Natural killer cell (primary cell): ENCODE data around the gene RFX4. TPM values are rescaled to one million over a fixed set of nuclear protein-coding genes. Genes with fewer than 3 reads are reported as not detected.

Source experiments
- ATAC-seq, 3 donors: fragments of 150-1000 bp in 2 of 3; fragments of 200-7000 bp in 1 of 3; cut with Tn5 transposase; 1 replicate in 1 of 3; 2 replicates in 2 of 3; pipeline ENCODE4 v1.10.0; 2021; ENCODE audit warnings: mild to moderate bottlenecking in 2 of 3, moderate library complexity in 2 of 3
- DNase-seq, 2 donors: peaks; one replicate each; pipeline versions ENCODE4 v3.0.0 to v3.0.0-alpha.2; 2013 to 2021; ENCODE audit warnings: mixed read lengths in 1 of 2
- H3K27ac ChIP-seq: one replicate; pipeline ENCODE4 v1.5.1; 2013; ENCODE audit warnings: mild to moderate bottlenecking, low read length
- H3K27me3 ChIP-seq: one replicate; pipeline ENCODE4 v1.6.1; 2013; ENCODE audit warnings: low read length; ENCODE audit not compliant: control insufficient read depth, insufficient read depth
- H3K36me3 ChIP-seq: one replicate; pipeline ENCODE4 v1.6.1; 2013; ENCODE audit warnings: low read length; ENCODE audit not compliant: control insufficient read depth, insufficient read depth
- H3K4me1 ChIP-seq: one replicate; pipeline ENCODE4 v1.6.1; 2013; ENCODE audit warnings: low read length; ENCODE audit not compliant: control insufficient read depth, insufficient read depth
- H3K4me3 ChIP-seq: one replicate; pipeline ENCODE4 v1.5.1; 2013; ENCODE audit warnings: low read length
- H3K9me3 ChIP-seq: one replicate; pipeline ENCODE4 v1.6.1; 2013; ENCODE audit warnings: low read length; ENCODE audit not compliant: control insufficient read depth, insufficient read depth
- H3K27ac Mint-ChIP-seq, 2 donors: one replicate each; pipeline ENCODE4 v1.8.0; 2022; ENCODE audit warnings: mild to moderate bottlenecking in 2 of 2, mixed read lengths in 2 of 2, moderate library complexity in 1 of 2
- H3K27me3 Mint-ChIP-seq, 2 donors: one replicate each; pipeline ENCODE4 v1.8.0; 2022; ENCODE audit warnings: low read depth in 2 of 2, mixed read lengths in 2 of 2
- H3K36me3 Mint-ChIP-seq: one replicate; pipeline ENCODE4 v1.8.0; 2022; ENCODE audit warnings: mixed read lengths
- H3K4me1 Mint-ChIP-seq, 2 donors: one replicate each; pipeline ENCODE4 v1.8.0; 2022; ENCODE audit warnings: mixed read lengths in 2 of 2
- H3K4me3 Mint-ChIP-seq: one replicate; pipeline ENCODE4 v1.8.0; 2022; ENCODE audit warnings: mild to moderate bottlenecking, moderate library complexity, mixed read lengths
- H3K9me3 Mint-ChIP-seq, 2 donors: one replicate each; pipeline ENCODE4 v1.8.0; 2022; ENCODE audit warnings: mixed read lengths in 2 of 2
- CTCF ChIP-seq: fragments of 200-600 bp; IDR thresholded peaks from one replicate; pipeline ENCODE4 v1.8.0; 2022; ENCODE audit warnings: antibody characterized with exemption
- WGBS: methylation state at CpG from one replicate; pipeline ENCODE4 v1.1.7; 2013; ENCODE audit warnings: missing lambda C conversion rate; ENCODE audit not compliant: insufficient coverage; 5-methylcytosine and 5-hydroxymethylcytosine counted together
- intact Hi-C: fragments of 100-400 bp; cut with micrococcal nuclease; formaldehyde crosslinking; loops from one replicate; pipeline ENCODE4 v1.14.2; 2022
- total RNA-seq, 4 donors: library from RNA; stranded (reverse); fragments of 120-200 nt in 1 of 4; gene quantifications; one replicate each; pipeline versions ENCODE4 v1.2.3 to v1.2.4, GENCODE V29; 2013 to 2022

Gene RFX4
- total RNA-seq, 3 donors from 2014 or later (not counting 1 experiment from before 2014, with no cell fraction given) = not detected

GRCh38 chr12:106769546-106769945 lies 186.7 kb downstream of the RFX4 start:
- Histone ChIP-seq H3K9me3 (no peaks in the 10 kb centered on the region), H3K27me3 (peaks cover 3% of the 10 kb centered on the region), H3K36me3 (no peaks in the 10 kb centered on the region), H3K27ac (no peak overlapping the region), H3K4me1 (peaks cover 3% of the 10 kb centered on the region), H3K4me3 (no peak overlapping the region)
- no peaks in the 10 kb centered on the region for H3K36me3 Mint-ChIP-seq
- intact Hi-C loops = no loop called here
- ATAC-seq (no peak), DNase-seq (no peak)
- peaks cover 6 to 13% of the 10 kb centered on the region in 2 donors for H3K4me1 Mint-ChIP-seq
- no peak for TF ChIP-seq CTCF
- H3K27me3 Mint-ChIP-seq = peaks cover 16 to 35% of the 10 kb centered on the region in 2 donors
- H3K4me3 Mint-ChIP-seq = no peak overlapping the region
- 79% methylated on average over 5 of the region's 6 CpGs for WGBS
- H3K27ac Mint-ChIP-seq = no peak overlapping the region
- H3K9me3 Mint-ChIP-seq = no peaks in the 10 kb centered on the region

- Histone ChIP-seq H3K27me3 (peaks cover 3% of the 10 kb centered on the region), H3K4me3 (no peak overlapping the region), H3K9me3 (no peaks in the 10 kb centered on the region), H3K36me3 (no peaks in the 10 kb centered on the region), H3K4me1 (peaks cover 10% of the 10 kb centered on the region), H3K27ac (no peak overlapping the region)
- Mint-ChIP-seq H3K27ac (no peak overlapping the region), H3K4me3 (no peak overlapping the region), H3K4me1 (peaks cover 23 to 31% of the 10 kb centered on the region in 2 donors), H3K27me3 (peaks cover 12 to 32% of the 10 kb centered on the region in 2 donors), H3K9me3 (no peaks in the 10 kb centered on the region), H3K36me3 (no peaks in the 10 kb centered on the region)
- ATAC-seq (no peak), DNase-seq (no peak)
- intact Hi-C loops = no loop called here
- TF ChIP-seq CTCF = no peak
Observed at GRCh38 chr12:106771425-106771824, 188.6 kb downstream of the RFX4 start.

GRCh38 chr12:106773286-106774004 lies 190.6 kb downstream of the RFX4 start:
- 54% methylated on average over 21 of the region's 25 CpGs for WGBS
- Mint-ChIP-seq H3K4me1 (peaks cover 32 to 39% of the 10 kb centered on the region in 2 donors), H3K27me3 (peaks cover 8 to 12% of the 10 kb centered on the region in 2 donors), H3K36me3 (no peaks in the 10 kb centered on the region), H3K4me3 (peak overlapping the region; percentile 95), H3K27ac (peak overlapping the region; percentile 93 to 98), H3K9me3 (no peaks in the 10 kb centered on the region)
- TF ChIP-seq CTCF = no peak
- H3K4me3 ChIP-seq = peak overlapping the region; percentile 65
- DNase-seq (peak in 1 of 2 donors; percentile 16), ATAC-seq (no peak)
- intact Hi-C loops = no loop called here
- no peaks in the 10 kb centered on the region for H3K36me3 ChIP-seq
- H3K4me1 ChIP-seq = peaks cover 10% of the 10 kb centered on the region
- peak overlapping the region; percentile 69 for H3K27ac ChIP-seq
- H3K27me3 ChIP-seq = peaks cover 3% of the 10 kb centered on the region
- no peaks in the 10 kb centered on the region for H3K9me3 ChIP-seq
